ENCODE measurements around the gene HADH.
A peak's percentile ranks its signal among the peaks of the same experiment; 100 is the strongest.
"Not testable (repeated sequence)": the region's sequence is repeated elsewhere in the genome, so short reads cannot be mapped to it uniquely, and the experiment has no call there.

HADH gene

GRCh38 chr4:108033348-108033747 is 43.7 kb downstream of the HADH start:
- DNase-seq: no peak

- DNase-seq: peak; percentile 36
These were observed 44.9 kb downstream of the HADH start for GRCh38 chr4:108034565-108034964.

DNA sequence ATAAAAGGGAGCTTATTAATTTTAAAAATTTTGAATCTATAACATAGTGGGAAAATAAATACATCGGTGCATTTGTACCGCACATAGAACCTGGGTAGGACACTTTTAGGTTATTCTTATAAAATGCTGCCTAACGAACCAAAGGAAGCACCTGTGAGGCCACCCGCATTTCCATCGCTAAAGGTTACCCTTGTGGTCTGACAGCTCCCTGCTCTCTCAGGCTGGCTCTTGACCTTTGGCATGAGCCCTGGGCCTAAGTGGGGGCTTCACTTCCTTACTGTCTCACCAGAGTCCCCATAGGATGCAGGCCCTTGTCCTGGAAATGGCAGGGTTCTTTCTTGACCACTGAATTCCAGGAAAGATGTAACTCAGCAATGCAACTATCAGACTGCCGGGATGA is 46.0 kb downstream of the HADH start:
- no peak for DNase-seq

DNA sequence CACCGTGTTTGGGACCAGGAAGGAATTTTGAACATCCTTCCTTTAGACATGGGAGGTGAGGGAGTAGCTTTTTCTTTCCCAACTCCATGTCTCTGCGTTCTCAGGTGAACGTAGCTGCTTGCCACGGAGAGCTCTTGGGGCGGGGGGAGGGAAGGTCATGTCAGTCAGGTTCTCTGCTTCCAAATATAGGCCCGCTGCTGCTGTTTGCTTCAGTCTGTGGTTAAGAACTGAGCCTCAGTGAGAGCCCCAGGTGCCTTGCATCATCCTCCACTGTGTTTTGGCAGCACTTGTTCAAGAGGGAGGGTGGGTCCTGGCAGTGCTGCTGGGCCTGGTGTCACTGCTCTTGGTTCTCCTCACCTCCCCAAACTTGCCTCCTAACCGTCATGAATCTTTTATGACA is 46.5 kb downstream of the HADH start:
- DNase-seq: peak; percentile 71

- no peak for DNase-seq
These were observed 48.2 kb downstream of the HADH start for GRCh38 chr4:108037884-108038283.

- no peak for DNase-seq
These were observed 53.2 kb downstream of the HADH start for GRCh38 chr4:108042927-108043326.

DNA sequence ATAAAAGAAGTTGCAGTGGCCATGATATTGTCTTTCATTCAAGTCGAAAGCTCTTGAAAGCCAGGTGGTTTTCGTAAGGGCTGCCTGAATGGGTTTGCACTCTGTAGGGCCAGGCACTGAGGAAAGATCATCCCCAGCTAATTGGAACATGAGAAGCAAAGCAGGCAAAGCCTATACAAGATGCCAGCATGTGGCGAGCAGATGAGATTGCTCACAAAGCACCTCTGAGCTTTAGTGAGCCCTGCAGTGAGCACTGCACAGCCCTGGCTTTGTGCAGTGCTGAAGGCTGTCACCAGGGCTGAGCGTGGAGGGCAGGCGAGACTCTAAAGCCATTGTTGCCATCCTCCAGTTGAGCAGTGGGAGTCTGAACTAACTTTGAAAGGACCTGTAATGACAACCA is 53.8 kb downstream of the HADH start:
- DNase-seq: no peak

- no peak for DNase-seq
These were observed 55.4 kb downstream of the HADH start for GRCh38 chr4:108044951-108045686.

DNA sequence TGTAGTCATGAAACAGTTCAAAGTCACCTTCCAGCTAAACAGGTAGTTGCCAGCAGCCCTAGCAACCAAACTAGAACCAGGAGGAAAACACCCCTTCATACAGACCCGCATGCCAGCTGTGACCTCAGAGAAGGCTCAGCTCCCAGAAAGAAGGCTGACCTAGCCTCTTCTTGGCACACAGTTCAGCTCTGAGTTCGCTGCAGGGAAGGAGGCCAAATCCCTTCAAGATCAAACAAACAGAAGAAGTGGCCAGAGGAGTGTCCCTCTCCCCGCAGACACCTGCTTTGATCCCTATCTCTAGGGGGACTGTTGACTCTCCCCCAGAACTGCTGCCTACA is 56.0 kb downstream of the HADH start:
- no peak for DNase-seq

DNA sequence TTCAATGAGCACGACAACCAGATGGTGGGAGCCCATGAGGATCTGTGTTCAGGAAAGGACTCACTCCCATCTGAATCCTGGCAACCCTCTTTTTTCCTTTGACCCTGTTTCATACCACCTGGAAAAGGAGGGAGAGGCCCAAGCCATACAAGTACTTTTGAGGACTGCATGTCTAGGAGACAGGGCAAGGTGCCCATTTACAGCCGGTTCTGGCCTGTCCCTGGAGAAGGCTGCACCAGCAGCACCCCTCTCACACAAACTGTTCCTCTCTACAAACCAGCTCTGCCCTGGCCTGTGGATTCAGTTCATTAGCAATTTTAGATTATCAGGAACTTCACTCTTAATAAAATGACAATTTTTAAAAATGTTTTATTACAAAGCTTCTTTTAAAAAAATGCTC is 57.5 kb downstream of the HADH start:
- no peak for DNase-seq

GRCh38 chr4:108048157-108048556 is 58.5 kb downstream of the HADH start:
- no peak for DNase-seq

DNA sequence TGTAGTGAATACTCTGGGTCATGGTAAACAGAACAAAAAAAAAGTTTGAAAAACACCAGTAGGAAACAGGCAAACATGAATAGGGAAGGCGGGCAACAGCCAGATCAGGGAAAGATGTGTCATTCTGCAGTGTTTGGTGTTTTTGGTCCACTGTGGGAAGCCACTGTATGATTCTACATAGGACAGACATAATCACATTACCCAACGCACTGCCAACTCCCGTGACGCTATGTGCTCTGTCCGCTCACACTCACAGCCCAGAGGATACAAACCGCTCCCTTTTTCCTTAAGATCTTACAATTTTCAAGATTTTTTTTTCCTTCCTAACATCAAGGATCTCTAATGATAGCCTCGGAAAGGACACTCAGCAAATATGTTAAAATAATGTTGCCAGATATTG is 59.3 kb downstream of the HADH start:
- DNase-seq: no peak

DNA sequence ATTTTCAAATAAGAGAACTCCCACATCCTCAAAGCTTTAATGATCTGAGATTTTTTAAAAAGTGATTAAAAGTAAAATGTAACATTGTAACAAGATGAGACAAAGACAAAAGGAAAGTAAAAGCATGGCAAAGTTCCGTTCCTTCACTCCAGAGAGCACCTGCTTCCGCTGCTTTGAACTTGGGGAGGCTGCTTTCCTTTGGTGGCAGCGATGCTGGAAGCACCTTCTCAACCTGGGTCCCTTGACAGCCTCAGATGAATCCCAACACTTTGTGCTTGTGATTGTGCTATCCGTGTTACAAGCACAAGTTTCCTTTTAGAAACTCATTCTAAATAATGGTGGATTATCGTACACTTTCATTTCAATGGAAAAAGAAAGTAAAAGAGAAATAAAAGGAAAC is 59.7 kb downstream of the HADH start:
- no peak for DNase-seq

DNA sequence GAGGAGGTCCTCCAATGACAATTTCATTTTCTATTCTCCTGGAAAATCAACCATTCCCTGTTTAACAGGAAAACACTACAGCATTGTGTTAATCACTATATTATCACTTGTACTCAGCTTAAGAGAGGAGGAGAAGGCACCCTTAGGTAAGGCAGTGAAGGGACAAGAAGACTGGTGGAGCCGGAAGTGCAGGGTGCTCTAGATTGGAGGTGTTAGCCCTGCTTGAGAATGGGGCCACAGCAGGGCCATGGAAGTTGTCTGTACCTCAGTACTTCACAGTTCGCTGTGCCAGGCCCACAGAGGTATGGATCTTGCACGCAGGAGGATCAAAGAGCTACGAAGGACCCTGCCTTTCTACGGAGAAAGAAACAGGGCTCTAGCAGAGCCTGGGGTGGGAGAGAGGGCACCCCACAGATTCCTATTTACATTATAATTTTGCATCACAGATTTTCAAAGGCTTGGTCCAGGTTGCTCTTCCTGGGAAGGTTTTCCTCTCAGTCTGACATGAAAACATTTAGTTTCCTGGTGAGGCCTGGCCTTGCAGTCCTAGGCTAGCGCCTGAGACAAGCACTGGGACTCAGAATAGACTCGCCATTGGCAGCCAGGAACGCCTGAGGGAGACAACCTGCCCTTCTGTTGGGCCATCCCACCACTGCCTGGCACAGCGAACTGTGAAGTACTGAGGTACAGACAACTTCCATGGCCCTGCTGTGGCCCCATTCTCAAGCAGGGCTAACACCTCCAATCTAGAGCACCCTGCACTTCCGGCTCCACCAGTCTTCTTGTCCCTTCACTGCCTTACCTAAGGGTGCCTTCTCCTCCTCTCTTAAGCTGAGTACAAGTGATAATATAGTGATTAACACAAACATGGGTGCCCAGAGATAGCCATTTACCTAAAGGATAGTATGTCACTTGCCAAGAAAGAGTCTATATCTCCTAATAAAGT is 60.8 kb downstream of the HADH start:
- DNase-seq: not testable (repeated sequence)

- DNase-seq: peak; percentile 39
These were observed 61.7 kb downstream of the HADH start for GRCh38 chr4:108051343-108051742.

DNA sequence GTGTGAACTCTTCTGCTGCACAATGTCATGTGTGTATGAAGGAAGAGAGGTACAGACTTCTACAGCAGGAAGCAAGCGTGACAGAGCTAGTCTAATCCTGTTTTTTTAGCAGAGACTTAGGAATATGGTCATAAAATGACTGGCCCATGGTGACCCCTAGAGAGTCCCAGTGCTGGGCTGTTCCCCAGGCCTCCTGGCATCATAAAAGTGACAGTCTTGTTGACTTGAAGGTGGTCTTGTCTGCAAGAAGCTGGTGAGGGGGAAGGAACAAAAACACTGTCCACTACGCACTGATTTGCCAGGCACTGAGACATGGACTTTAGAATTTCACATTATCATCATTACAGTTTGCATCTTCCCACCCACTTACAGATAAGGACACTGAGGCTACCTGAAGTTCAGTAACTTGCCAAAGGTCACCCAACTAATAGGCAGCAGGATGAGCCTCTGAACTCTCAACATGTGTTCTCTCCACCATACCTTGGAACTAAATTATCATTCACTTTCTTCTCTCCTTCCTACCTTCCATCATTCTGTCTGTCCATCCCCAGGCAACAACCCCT is 63.0 kb downstream of the HADH start:
- DNase-seq: no peak

- DNase-seq: no peak
These were observed 63.6 kb downstream of the HADH start for GRCh38 chr4:108053251-108053711.

GRCh38 chr4:108054025-108054638 is 64.4 kb downstream of the HADH start:
- no peak for DNase-seq

DNA sequence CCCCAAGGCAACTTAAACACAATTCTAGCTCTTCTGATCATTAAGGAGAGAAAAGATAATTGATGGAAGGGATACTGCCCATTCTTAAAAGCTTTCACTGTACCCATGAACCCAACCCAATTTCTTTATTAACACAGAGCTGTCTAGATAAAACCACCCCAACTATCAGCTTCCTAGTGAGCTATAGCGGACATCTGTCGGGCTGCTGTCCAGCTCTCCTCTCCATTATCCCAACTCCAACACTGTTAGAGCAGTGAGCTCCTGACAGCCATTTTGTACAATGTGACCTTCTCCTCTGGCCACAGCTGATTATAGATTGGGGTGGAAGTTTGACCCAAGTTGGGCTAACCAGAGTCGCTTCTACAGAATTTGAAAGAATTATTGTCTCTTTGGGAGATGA is 66.1 kb downstream of the HADH start:
- DNase-seq: no peak

DNA sequence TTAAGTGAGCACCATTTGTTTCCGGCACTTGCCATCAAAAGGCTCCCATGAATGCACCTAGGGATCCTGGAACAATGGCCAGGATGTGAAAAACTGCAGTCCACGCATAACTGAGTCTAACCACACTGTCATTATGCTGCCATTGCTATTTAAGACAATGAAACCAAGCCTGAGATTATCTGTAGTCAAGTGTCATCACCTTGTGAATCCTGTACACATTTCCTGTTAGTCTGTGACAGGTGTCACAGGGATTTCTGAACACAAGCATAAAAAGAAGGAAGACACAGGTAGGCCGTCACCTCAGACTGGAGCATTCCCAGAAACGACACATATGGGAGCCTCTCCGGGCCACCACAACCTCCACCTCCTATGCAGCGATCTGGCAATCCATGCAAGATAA is 66.7 kb downstream of the HADH start:
- DNase-seq: no peak

DNA sequence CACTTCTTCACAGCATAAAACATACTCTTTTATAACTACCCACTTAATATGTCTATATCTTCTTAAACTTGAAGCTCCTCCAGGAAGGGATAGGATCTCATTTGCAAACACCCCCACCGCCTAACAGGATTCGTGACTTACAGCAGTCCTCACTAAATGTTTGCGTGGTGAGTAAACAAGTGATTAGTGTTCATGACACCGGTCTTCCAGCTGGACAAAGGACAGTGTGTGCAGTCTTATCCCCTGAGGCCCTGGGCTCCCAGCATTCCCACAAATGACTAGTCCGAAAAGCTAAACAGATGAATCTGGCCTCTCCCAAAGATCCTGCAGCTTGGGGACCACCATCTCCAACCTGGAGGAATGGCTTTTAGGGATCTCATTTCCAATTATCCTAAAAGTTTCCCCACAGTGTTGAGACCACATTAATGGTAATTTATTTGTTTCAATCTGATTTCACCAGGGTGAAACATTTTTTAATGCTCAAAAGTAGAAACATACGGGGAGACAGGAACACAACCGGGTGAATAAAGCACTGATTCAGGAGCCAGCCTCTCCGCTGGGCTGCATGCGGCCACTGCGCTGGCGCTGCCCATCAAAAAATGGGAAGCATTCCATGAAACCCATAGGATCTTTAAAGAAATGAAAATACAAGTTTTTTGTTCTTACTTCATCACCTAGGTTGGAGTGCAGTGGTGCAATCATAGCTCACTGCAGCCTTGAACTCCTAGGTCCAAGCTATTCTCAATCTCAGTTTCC is 69.2 kb downstream of the HADH start:
- no peak for DNase-seq

DNA sequence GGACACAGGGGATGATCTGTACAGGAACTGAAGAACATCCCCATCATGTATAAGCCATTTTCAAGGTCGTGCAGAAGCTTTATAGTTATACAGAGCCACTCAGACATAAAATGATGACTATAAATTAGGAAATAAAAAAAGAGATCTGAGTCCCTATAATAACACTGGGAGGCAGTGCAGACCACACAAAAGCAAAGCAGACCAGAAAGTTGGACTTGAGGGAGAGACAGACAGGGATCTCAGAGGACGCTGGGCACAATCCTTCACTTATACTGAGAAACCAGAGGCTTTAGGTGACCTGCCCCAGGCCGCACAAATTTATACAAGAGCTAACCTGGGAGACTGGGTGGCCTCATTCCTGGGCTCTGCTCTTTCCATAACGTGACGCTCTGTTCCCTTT is 70.5 kb downstream of the HADH start:
- DNase-seq: no peak
